ENCODE results near the gene SLC25A43.
A peak's percentile ranks its signal among the peaks of the same experiment; 100 is the strongest.

Gene SLC25A43

DNA sequence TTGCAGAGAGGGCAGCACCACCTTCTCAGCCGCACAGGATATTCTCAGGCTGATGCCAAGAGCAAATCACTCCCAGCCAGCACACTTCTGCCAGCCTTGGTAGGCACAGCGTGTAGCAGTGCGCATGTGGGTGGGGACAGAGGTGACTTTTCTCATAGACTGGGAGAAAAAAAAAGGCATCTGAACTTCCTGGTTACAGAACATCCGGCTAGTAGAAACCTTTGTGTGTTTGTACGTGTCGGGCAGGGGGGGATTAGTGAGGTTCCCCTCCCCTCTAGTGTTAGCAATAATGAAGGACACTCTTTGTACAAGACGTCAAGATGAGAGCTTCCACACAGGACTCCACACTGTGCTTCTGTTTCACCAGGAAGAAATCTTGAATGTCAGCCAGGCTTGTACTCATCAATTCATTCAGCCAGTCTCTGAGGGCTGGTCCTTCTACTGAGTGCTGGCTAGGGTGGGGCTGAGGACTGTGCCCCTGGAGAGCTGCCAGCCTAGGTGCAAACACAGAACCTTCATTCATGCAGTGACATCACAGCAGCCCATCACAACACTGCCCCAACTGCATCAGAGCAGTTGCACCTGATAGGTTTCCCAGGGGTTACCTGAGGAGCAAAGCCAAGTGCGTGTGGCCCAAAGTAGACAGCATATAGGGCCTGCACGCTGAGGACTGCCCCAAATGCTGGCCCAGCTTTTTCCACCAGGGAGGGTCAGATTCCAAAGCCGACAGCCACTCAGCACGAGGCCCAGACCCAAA lies 103.8 kb downstream of the SLC25A43 start (continued):
- TF ChIP-seq OSR1 (CRISPR knock-in tag; IDR thresholded peaks at IDR 0.05), result no peak
- TF ChIP-seq, protein P1, sequence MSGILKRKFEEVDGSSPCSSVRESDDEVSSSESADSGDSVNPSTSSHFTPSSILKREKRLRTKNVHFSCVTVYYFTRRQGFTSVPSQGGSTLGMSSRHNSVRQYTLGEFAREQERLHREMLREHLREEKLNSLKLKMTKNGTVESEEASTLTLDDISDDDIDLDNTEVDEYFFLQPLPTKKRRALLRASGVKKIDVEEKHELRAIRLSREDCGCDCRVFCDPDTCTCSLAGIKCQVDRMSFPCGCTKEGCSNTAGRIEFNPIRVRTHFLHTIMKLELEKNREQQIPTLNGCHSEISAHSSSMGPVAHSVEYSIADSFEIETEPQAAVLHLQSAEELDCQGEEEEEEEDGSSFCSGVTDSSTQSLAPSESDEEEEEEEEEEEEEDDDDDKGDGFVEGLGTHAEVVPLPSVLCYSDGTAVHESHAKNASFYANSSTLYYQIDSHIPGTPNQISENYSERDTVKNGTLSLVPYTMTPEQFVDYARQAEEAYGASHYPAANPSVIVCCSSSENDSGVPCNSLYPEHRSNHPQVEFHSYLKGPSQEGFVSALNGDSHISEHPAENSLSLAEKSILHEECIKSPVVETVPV (CRISPR knock-in tag; IDR thresholded peaks at IDR 0.05), result no peak
- TF ChIP-seq ISL1 (CRISPR knock-in tag; IDR thresholded peaks at IDR 0.05), result no peak
- TF ChIP-seq ZNF565 (CRISPR knock-in tag; conservative IDR thresholded peaks at IDR 0.05; ENCODE audit: low read depth), result no peak
- no peak for TF ChIP-seq ZFP30 (CRISPR knock-in tag; IDR thresholded peaks at IDR 0.05)

DNA sequence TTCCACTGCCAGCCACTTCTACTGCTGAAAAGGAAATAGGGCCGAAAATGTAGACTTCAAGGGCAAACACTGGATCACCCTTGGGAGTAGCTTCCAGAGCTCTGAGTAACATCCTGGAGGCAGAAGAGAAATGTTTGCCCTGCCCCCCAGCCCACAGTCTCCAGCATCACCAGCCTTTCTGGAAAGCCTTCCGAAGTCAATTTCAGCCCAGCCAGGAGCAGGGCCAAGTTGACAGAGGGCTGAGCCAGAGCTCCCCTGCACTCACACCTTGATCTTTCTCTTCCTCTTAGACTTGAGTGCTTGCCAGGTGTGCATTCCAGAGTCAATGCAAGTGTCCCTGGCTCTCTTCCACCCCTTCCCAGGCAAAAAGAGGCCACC lies 104.3 kb downstream of the SLC25A43 start:
- ATAC-seq, result peak; percentile 93
- TF ChIP-seq TOX (CRISPR knock-in tag; IDR thresholded peaks at IDR 0.05; ENCODE audit: borderline replicate concordance), result no peak
- no peak for TF ChIP-seq ARNTL (CRISPR knock-in tag; IDR thresholded peaks at IDR 0.05; ENCODE audit: borderline replicate concordance, low read depth)
- TF ChIP-seq CREB5 (CRISPR knock-in tag; IDR thresholded peaks at IDR 0.05; ENCODE audit: low read depth), result no peak
- no peak for TF ChIP-seq ZC3H10 (CRISPR knock-in tag; IDR thresholded peaks at IDR 0.05)
